ENCODE measurements around the gene FAM32A. TPM values are rescaled to one million over a fixed set of nuclear protein-coding genes. Genes with fewer than 3 reads are reported as not detected.

The FAM32A gene
- total RNA-seq (100 to 1,000 TPM in 4 of 9 donors, 10 to 100 TPM in 5; 68.1 to 159 (median 92.3) TPM), polyA plus RNA-seq (100 to 1,000 TPM in 1 of 3 donors, 10 to 100 TPM in 2; 76.4 to 119 (median 77.6) TPM)
- long read RNA-seq, donor 1, transcript FAM32A-201 (4 exons, 1,455 nt), result major isoform, 60 of 76 reads
- long read RNA-seq, donor 1, transcript FAM32A-205 (3 exons, 1,168 nt), result minor isoform, 10 of 76 reads
- long read RNA-seq, donor 1, partial matches to known transcripts, result 6 of 76 reads
- long read RNA-seq, donor 1, other reads (novel, unspliced or antisense), result 0 of 76 reads
- long read RNA-seq, donor 2, transcript FAM32A-201 (4 exons, 1,455 nt), result major isoform, 41 of 219 reads
- long read RNA-seq, donor 2, transcript FAM32A-205 (3 exons, 1,168 nt), result minor isoform, 12 of 219 reads
- long read RNA-seq, donor 2, partial matches to known transcripts, result 165 of 219 reads
- long read RNA-seq, donor 2, other reads (novel, unspliced or antisense), result 0 of 219 reads
- long read RNA-seq, donor 3, transcript FAM32A-201 (4 exons, 1,455 nt), result major isoform, 30 of 41 reads
- long read RNA-seq, donor 3, transcript FAM32A-205 (3 exons, 1,168 nt), result minor isoform, 8 of 41 reads
- long read RNA-seq, donor 3, partial matches to known transcripts, result 0 of 41 reads
- long read RNA-seq, donor 3, other reads (novel, unspliced or antisense), result 0 of 41 reads
- long read RNA-seq, donor 4, transcript FAM32A-205 (3 exons, 1,168 nt), result minor isoform, 9 of 131 reads
- long read RNA-seq, donor 4, transcript FAM32A-201 (4 exons, 1,455 nt), result major isoform, 113 of 131 reads
- long read RNA-seq, donor 4, transcript FAM32A-204 (3 exons, 798 nt), result minor isoform, 5 of 131 reads
- long read RNA-seq, donor 4, partial matches to known transcripts, result 0 of 131 reads
- long read RNA-seq, donor 4, other reads (novel, unspliced or antisense), result 4 of 131 reads
- long read RNA-seq, donor 5, transcript FAM32A-205 (3 exons, 1,168 nt), result minor isoform, 20 of 157 reads
- long read RNA-seq, donor 5, transcript FAM32A-201 (4 exons, 1,455 nt), result major isoform, 129 of 157 reads
- long read RNA-seq, donor 5, partial matches to known transcripts, result 3 of 157 reads
- long read RNA-seq, donor 5, other reads (novel, unspliced or antisense), result 2 of 157 reads
- long read RNA-seq, donor 6, transcript FAM32A-201 (4 exons, 1,455 nt), result major isoform, 53 of 68 reads
- long read RNA-seq, donor 6, transcript FAM32A-205 (3 exons, 1,168 nt), result minor isoform, 10 of 68 reads
- long read RNA-seq, donor 6, partial matches to known transcripts, result 4 of 68 reads
- long read RNA-seq, donor 6, other reads (novel, unspliced or antisense), result 1 of 68 reads
- long read RNA-seq, donor 7, transcript FAM32A-201 (4 exons, 1,455 nt), result major isoform, 29 of 39 reads
- long read RNA-seq, donor 7, transcript FAM32A-205 (3 exons, 1,168 nt), result minor isoform, 10 of 39 reads
- long read RNA-seq, donor 7, partial matches to known transcripts, result 0 of 39 reads
- long read RNA-seq, donor 7, other reads (novel, unspliced or antisense), result 0 of 39 reads
- long read RNA-seq, donor 8, transcript FAM32A-205 (3 exons, 1,168 nt), result minor isoform, 19 of 223 reads
- long read RNA-seq, donor 8, transcript FAM32A-201 (4 exons, 1,455 nt), result major isoform, 58 of 223 reads
- long read RNA-seq, donor 8, partial matches to known transcripts, result 144 of 223 reads
- long read RNA-seq, donor 8, other reads (novel, unspliced or antisense), result 0 of 223 reads
- long read RNA-seq, donor 9, transcript FAM32A-201 (4 exons, 1,455 nt), result major isoform, 30 of 38 reads
- long read RNA-seq, donor 9, transcript FAM32A-205 (3 exons, 1,168 nt), result minor isoform, 8 of 38 reads
- long read RNA-seq, donor 9, partial matches to known transcripts, result 0 of 38 reads
- long read RNA-seq, donor 9, other reads (novel, unspliced or antisense), result 0 of 38 reads
- long read RNA-seq, donor 10, transcript FAM32A-201 (4 exons, 1,455 nt), result major isoform, 31 of 90 reads
- long read RNA-seq, donor 10, partial matches to known transcripts, result 54 of 90 reads
- long read RNA-seq, donor 10, other reads (novel, unspliced or antisense), result 0 of 90 reads

DNA sequence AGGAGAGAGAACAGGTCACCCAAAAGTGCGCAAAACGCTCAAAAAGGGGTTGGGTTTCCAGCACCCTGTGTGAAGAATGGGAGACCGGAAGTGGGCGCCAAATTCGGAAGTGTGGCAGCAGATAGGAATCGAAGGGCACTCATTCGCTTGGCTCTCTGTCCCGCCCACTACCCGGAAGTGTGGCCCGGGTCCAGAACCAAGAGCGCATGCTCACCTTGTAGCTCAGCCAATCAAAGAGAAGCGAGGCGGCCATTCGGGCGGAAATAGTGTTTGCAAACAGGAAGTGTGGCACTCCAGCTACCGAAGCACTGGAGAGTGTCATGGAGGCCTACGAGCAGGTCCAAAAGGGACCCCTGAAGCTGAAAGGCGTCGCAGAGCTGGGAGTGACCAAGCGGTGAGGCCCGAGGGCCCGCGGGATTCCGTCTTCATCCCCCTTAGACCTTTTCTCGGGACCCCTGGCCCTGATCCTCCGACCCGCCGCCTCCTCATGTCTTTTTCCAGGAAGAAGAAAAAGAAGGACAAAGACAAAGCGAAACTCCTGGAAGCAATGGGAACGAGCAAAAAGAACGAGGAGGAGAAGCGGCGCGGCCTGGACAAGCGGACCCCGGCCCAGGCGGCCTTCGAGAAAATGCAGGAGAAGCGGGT lies at the start of gene FAM32A:
TSS of gene FAM32A (plus strand) at position 288 of the 645 bp plus-strand sequence. CDS start at position 321, 33 bp downstream.
- no peaks in the 10 kb centered on the region for H3K9me3 ChIP-seq (replicated peaks in 1 of 3)
- peak; percentile 98 to 100 (median 99) for DNase-seq
- no peaks in the 10 kb centered on the region for H3K27me3 ChIP-seq
- H3K36me3 ChIP-seq (replicated peaks in 1 of 2), result peaks cover 0 to 11% of the 10 kb centered on the region in 2 donors
- peak within 1 kb of the TSS; percentile 54 to 90 (median 58) for H3K27ac ChIP-seq
- WGBS, 4 donors, result 0 to 1% (median 0%) methylated on average over 37 to 39 of the region's 39 CpGs
- intact Hi-C loops (cut with DNase I), result no loop called here
- TF ChIP-seq, protein P1, sequence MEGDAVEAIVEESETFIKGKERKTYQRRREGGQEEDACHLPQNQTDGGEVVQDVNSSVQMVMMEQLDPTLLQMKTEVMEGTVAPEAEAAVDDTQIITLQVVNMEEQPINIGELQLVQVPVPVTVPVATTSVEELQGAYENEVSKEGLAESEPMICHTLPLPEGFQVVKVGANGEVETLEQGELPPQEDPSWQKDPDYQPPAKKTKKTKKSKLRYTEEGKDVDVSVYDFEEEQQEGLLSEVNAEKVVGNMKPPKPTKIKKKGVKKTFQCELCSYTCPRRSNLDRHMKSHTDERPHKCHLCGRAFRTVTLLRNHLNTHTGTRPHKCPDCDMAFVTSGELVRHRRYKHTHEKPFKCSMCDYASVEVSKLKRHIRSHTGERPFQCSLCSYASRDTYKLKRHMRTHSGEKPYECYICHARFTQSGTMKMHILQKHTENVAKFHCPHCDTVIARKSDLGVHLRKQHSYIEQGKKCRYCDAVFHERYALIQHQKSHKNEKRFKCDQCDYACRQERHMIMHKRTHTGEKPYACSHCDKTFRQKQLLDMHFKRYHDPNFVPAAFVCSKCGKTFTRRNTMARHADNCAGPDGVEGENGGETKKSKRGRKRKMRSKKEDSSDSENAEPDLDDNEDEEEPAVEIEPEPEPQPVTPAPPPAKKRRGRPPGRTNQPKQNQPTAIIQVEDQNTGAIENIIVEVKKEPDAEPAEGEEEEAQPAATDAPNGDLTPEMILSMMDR (IDR thresholded peaks at IDR 0.05), result peak in 5 of 6 experiments; percentile 6 to 47 (median 26)
- TF ChIP-seq POLR2A (IDR thresholded peaks at IDR 0.05), result peak; percentile 46 to 89
- H3K4me3 ChIP-seq, result peak within 1 kb of the TSS; percentile 59 to 93 (median 83)
- peaks cover 0 to 16% of the 10 kb centered on the region in 2 donors for H3K4me1 ChIP-seq (replicated peaks in 1 of 2)

DNA sequence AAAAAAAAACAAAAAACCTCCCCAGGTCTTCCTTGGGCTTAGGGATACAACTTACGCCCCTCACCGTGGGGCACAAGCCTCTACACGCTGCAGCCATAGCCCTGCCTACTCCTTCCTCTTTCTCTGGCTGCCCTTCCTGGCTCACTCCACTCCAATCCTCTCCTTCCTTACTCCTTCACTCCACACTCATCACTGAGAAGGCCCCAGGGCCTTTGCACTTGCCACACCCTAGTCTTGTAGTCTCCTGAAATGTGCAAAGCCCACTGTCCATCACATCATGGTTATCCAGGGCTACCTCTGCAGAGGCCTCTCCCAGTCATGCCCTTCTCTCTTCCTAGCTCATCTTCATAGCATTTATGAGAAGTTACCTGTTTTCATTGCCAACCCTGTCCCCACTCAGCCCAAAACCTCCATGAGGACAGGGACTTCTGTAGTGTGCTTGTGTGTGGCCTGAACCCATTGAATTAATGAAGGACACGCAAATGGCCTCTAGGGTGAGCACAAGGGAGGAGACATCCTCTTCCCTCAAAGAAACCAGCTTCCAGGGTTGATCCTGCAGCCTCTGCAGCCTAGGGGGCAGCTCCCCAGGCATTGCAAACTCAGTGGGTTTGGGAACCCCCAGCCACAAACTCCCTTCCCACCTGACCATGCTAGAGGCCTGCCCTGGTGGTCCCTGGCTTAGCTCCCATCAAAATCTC lies 49.6 kb upstream of the FAM32A start:
- 79 to 98% (median 85%) methylated on average over 4 of the region's 4 CpGs for WGBS, 4 donors
- H3K27ac ChIP-seq, result no peak overlapping the region
- DNase-seq, result no peak
- TF ChIP-seq, protein P1 (IDR thresholded peaks at IDR 0.05), result no peak
- no peak for TF ChIP-seq POLR2A (IDR thresholded peaks at IDR 0.05)
- intact Hi-C loops (cut with DNase I), result no loop called here
- H3K9me3 ChIP-seq (replicated peaks in 1 of 3), result no peaks in the 10 kb centered on the region
- H3K4me1 ChIP-seq (replicated peaks in 1 of 2), result peaks cover 0 to 6% of the 10 kb centered on the region in 2 donors
- peaks cover 0 to 26% of the 10 kb centered on the region in 2 donors for H3K36me3 ChIP-seq (replicated peaks in 1 of 2)
- H3K27me3 ChIP-seq, result no peaks in the 10 kb centered on the region
- H3K4me3 ChIP-seq, result no peak overlapping the region

All from adrenal gland (tissue), 19 donors.